ENCODE results near the gene GXYLT1.
A peak's percentile ranks its signal among the peaks of the same experiment; 100 is the strongest.
"Not testable (repeated sequence)": the region's sequence is repeated elsewhere in the genome, so short reads cannot be mapped to it uniquely, and the experiment has no call there.

GXYLT1 gene, protein sequence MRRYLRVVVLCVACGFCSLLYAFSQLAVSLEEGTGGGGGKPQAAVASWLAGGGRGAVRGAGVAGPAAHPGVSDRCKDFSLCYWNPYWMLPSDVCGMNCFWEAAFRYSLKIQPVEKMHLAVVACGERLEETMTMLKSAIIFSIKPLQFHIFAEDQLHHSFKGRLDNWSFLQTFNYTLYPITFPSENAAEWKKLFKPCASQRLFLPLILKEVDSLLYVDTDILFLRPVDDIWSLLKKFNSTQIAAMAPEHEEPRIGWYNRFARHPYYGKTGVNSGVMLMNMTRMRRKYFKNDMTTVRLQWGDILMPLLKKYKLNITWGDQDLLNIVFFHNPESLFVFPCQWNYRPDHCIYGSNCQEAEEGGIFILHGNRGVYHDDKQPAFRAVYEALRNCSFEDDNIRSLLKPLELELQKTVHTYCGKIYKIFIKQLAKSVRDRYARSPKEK

DNA sequence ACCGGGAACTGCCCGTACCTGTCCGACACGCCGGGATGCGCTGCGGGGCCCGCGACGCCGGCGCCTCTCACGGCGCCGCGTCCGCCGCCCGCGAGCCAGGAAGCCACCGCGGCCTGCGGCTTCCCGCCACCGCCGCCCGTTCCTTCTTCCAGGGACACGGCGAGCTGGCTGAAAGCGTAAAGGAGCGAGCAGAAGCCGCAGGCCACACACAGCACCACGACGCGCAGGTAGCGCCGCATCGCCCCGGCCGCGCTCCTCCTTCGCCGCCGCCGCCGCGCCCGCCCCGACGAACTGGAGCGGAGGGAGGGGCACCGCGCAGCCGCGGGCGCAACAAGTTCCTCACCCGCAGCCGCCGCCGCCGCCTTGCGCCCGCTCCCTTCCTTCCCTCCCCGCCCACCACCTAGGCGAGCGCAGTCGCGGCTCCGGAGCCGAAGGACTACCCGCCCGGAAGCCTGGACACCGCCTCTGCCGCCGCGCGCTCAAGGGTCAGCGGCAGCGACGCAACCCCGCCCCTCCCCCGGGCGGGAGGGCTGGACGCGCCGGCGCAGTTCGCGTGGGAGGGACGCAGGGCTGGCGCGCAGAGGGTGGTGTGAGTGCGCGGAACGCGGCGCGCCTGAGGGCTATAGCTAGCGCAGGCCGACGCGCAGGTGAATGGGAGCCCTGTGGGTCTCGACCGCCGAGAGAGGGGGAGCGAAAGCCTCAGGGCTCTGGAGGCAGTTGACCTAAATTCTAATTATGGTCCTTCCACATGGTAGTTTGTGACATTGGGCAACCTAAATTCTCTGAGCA is at the start of gene GXYLT1:
GXYLT1 (minus strand) TSS at position 467 of the 789 bp plus-strand sequence; CDS start at position 239, 228 bp downstream.
- DNase-seq = peak; percentile 85

DNA sequence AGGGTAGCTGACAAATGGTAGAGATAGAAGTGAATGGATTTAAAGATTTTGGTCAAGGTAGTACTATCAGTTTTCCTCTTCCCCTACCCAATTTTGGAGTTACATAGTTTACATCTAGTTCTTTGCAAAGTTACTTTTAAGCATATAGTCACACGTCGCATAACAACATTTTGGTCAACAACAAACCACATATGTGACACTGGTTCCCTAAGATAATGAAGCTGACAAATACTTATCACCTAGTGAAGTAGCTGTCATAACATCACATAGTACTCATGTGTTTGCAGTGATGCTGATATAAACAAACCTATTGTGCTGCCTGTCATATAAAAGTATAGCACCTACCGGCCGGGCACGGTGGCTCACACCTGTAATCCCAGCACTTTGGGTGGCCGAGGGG is 48.0 kb upstream of the GXYLT1 start:
- DNase-seq = no peak

DNA sequence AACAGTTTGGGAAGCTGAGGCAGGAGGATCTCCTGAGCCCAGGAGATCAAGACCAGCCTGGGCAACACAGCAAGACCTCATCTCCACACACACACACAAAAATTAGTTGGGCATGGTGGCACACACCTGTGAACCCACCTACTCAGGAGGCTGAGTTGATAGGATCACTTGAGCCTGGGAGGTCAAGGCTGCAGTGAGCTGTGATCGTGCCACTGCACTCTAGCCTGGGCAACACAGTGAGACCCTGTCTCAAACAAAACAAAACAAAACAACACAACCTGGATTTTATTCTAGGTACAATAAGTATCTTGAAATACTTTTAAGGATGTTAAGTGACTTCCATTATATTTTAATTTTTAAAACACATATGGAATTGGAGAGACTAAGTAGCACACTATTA is 47.6 kb upstream of the GXYLT1 start:
- DNase-seq = no peak

DNA sequence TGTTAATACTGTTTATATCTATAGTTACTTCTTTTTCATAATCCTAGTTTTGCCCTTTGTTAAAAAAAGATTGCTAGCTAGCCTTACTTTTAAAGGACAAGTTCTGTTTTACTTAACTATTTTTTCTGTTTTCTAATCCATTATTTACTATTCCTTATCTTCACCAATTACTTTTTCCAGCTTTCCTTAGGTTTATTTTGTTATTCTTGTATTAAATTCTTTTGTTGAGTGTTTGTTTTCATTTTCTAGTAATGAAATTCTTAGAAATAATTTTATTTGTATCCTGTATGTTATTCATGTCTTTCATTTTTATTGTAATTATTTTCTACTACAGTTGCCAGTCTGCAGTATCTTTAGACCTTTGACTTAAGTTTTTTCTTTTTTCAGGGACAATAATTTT is 45.7 kb upstream of the GXYLT1 start:
- no peak for DNase-seq

DNA sequence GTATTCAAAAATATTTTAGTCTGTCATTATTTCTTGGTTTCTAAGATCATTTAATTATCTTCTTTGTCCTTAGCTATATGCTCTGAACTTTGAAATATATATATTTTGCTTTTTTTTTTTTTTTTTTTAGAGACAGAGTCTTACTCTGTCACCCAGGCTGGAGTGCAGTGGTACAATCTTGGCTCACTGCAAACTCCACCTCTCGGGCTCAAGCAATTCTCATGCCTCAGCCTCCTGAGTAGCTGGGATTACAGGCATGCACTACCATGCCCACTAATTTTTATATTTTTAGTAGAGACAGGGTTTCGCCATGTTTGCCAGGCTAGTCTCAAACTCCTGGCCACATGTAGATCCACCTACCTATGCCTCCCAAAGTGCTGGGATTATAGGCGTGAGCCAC is 43.6 kb upstream of the GXYLT1 start:
- DNase-seq = not testable (repeated sequence)

DNA sequence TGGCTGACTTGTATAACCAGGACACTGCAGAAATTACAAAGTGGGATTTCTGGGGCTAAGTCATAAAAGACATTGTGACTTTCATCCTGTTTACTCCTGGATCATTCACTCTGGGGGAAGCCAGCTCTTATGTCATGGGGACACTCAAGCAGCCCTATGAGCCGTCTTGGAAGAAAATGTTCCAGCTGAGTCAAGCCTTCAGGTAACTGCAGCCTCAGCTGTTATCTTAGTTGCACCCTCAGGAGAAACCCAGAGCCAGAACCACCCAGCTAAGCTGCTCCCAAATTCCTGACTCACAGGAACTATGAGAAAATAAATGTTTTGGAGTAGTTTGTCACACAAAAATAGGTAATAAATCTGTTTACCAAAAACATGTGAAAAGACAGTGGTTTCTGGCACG is 43.1 kb upstream of the GXYLT1 start:
- DNase-seq = no peak

DNA sequence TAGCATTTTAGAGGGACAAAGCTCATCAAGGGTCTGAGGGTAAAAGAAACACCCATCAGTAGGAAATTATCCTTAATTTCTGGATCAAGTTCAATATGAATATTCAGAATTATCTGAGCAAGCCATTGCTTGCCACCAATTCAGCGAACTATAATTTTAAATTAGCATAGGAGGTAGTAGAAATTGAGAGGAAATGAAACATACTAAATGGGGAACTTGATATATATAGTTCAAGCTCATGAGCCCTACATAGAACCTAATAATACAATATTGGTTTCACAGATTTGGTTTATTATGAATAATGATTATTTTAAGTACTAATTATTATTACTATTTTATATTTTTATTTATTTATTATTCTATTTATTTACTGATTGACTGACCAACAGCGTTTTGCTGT is 42.1 kb upstream of the GXYLT1 start:
- no peak for DNase-seq

DNA sequence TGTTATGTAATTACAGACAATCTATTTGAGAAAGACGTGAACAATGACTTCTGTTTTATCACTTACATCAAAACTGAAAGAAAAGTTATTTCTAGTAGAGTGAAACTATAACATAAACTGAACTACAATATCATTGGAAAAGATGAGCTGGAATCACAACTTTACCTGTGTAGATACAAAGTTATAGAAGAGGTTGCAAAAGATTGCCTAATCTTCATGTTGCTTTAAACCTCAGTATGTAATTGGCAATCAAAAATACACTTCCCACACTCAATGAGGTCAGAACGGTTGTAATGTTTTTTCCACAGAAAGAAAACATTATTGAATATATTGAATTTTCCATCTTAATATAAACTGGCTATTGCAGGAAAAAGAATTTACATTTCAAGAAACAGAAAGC is 37.7 kb upstream of the GXYLT1 start:
- DNase-seq = no peak

DNA sequence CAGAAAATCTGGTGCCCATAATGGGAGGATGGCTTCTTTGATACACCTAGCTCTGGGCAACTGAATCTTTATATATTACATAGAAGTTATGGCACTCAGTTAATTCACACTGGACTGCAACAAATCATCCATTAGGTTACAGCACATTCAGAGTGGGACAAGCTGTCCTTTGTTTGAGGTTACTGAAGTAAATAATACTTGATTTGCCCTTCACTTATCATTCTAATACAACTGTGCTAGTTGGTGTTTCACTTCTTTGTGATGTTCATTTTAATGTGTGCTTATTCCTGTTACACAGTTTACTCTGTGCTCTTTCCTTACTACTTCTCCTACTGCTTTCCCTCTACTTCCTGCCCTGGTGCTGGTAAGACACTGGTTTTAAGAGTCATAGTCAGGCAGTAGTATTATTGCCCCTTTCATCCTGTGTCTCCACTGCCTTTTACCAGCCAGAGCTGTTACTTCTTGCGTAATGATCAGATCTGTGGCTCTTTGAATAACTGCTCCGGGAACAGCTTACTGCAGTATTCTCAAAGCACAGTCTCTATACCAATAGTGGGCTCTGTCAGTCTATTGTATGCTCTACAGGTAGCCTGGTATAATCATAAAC is 36.4 kb upstream of the GXYLT1 start:
- peak; percentile 14 for DNase-seq

DNA sequence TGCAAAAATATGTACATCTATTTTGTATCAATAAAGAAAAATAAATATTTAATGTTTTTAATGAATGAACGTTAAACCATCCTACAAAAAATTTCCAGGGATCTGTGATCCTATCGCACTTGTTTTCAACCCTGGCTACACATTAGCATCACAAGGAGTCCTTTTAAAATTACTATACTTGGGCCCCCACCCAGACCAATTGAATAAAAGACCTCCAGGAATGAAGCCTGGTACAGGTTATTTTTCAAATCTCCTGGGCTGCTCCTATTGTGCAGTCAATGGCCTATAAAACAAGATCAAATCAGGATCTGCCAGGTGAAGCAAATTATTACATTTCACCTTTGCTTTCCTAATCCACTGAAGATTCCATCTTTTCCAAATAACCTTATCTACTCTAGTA is 33.4 kb upstream of the GXYLT1 start:
- DNase-seq = no peak

DNA sequence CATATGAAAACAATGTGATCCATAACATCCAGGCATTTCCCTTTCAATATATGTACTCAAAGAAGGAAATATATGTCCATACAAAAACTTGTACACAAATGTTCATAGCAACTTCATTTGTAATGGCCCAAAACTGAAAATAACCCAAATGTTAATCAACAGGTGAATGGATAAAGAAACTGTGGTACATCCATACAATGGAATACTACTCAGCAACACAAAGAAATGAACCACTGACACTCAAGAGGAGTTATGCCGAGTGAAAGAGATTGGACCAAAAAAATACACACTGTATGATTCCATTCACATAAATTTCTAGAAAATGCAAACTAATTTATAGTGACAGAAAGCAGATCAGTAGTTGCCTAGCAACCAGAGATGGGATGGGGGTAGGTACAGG is 30.3 kb upstream of the GXYLT1 start:
- DNase-seq = no peak

DNA sequence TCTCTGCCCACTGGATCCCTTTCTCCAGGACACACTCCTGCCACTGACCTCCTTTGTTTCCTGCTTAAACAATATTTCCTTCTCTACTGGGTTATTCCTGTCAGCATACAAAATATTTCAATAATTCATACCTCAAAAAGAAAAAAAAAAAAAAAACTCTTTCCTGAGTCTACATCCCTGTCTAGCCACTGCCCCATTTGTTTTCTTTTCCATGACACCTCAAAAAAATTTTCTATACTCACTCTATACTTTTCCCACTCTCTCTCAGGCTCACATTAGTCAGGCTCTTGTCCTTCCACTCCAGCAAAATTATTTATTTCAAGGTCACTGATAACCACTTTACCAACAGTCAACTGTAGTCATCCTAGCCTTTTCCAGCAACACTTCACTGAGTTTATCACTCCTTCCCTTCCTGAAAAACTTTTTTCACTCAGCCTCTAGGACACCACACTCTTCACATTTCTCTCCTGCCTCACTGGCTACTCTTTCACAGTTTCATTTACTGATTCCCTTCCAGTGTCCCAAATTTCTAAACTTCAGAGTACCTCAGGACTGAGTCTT is 29.4 kb upstream of the GXYLT1 start:
- no peak for DNase-seq

DNA sequence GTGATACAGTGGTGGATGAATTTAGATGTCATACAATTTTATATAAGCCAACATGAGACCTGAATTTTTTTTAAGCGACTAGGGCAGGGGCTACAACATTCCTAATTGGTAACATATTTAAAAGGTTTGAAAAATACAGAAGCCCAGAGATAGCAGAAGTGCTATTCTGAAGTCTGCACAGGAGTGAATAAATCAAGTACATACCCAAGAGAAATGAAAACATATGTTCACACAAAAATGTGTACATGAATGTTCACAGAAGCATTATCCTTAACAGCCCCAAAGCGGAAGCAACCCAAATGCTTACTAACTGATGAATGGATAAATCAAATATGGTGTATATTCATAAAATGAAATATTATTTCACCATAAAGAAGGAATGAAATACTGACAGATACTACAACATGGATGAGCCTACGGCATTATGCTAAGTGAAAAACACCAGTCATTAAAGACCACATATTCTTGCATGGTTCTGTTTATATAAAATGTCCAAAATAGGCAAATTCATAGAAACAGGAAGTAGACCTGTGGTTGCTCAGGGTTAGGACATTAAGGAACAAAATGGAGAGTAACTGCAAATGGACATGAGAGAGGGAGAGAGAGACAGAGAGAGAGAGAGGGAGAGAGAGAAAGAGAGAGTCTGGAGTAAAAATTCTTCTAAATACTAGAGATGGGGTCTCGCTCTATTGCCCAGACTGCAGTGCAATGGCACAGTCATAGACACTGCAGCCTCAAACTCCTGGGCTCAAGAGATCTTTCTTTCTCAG is 28.0 kb upstream of the GXYLT1 start:
- DNase-seq = no peak

DNA sequence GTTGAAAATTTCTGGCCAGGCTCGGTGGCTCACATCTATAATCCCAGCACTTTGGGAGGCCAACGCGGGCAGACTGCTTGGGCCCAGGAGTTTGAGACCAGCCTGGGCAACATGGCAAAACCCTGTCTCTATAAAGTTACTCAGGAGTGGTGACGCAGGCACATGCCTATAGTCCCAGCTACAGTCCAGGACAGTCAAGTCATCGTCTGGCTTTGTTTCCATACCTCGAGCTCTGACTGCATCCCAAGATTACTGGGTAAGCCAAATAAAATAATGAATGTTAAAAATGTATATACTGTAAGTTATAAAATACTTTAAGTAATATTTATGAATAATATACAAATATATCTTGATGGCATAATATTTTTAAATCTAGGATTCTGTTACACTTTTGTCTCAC is 23.0 kb upstream of the GXYLT1 start:
- no peak for DNase-seq

DNA sequence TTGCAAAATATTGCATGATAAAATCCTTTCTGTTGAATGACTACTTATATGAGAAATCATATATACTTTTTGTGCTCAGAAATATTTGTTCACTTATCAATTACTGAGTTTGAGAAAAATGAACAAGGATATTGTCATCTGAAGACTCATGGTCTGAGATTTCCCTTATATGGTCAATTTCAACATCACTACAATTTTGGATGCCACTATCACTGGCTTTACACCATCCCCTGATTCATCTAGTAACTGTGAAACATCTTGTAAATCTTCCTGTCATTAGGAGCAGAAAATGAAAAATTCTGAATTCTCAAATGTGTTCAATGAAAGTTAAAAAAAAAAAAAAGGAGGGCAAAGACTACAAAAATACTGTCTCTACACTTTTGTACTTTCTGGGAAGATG is 21.8 kb upstream of the GXYLT1 start:
- no peak for DNase-seq

DNA sequence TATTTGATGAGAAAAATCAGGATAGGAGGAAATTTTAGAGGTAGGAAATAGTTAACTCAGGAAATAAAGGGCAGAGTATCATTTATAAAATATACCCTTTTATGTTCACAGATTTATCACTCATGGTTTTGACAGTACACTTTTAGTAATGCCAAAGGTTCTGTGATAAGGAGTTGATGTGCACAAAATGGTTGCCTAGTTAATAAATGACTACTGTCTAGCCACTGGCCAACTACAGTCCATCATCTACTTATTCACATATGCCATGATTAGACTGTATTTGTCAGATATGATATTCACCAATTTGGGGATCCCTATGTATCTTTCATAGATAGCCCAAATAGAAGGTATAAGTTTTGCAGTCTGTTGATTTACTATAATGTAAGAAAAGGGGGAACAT is 19.2 kb upstream of the GXYLT1 start:
- no peak for DNase-seq

DNA sequence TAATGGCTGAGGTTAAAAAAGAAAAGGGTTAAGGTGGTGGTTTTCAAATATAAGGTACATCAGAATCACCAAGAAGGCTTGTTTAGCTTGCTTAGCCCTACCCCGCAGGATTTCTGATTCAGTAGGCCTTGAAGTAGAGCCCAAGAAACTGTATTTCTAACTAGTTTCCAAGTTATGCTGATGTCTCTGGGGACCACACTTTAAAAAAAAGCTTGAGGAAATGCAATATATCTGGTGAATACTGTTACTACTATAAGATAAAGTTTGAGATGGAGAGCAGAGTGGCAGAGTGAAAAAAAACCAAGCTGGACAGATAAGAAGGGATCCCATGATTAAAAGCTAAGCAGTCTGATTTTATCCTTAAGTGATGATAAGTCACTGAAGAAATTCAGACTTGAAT is 18.3 kb upstream of the GXYLT1 start:
- no peak for DNase-seq

DNA sequence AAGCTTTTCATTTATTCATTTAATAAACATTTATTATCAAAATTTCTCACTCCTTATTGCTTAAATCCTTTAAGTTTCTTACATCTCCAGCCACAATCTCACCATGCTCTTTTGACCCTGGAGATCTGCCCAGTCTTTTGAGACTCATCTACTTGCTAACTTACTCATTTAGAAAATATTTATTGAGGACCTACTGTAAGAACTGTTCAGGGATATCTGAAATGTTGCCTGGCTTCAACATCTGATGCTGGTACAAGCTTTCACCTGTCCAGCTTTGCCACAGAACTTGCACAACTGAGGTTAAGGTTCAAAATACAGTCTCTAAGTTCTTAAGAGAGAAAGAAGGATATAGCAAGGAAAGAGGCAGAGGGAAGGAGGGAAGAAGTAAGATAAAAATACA is 17.5 kb upstream of the GXYLT1 start:
- no peak for DNase-seq

DNA sequence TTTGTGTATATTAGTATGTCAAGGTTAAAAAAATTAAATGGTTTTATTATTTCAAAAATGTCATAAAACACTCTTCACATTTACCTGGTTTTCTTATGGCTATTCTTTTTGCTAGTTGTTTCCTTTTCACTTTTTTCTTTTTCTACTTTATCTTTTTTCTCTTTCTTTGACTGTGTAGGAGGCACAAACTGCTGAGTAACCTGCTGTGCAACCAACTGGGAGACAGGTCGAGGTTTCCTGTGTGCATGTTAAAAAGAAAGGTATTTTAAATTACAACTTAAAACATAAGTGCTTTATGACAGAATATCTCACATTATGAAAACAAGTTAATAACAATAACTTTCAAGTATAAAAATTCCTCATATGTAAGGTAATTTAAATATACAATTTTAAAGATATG is 16.9 kb upstream of the GXYLT1 start:
- no peak for DNase-seq

DNA sequence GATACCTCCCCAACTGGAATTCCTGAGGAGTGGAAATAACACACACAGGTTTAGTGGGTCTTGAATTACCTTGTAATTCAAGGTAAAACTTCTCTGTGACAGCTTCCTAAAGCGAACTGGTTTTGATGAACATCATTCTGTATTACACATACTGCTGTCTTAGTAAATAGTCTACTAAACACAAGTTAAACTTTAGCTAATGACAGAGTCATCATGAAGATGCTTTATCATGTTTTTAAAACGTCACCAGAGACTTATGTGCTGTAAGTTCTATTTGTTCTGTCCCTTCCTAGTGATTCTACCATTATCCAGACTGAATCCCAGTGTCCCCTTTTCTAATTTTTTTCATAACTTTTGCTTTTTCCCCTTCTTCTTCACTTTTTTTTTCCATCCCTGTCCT is 11.6 kb upstream of the GXYLT1 start:
- no peak for DNase-seq

DNA sequence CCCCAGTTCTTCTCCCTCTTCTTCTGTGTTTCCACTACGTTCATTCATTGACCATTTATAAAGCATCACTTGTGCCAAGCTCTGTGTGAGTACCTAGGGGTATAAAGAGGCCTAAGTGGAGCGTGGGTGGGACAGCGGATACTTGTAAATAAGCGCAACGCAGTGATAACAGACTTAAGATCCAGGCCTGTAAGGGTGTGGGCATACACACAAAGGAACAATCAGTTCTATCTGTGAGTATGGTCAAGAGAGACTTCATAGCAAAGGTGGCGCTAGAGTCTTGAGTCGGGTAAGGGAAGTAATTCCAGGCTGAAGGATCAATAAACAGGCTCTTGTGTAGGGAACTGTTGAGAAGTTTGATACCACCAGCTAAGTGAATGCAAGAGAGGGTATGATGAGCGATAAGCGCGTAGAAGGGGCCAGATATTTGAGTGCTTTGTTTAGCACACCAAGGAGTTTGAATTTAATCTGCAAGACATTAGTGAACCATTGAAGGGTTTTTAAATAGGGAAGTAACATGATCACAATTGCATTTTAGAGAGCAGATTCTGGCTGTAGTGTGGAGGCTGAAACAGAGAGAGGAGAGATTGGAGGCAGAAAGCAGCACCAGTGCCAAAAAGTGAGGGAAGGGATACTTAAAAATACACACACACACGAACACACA is 1.0 kb upstream of the GXYLT1 start:
- no peak for DNase-seq

DNA sequence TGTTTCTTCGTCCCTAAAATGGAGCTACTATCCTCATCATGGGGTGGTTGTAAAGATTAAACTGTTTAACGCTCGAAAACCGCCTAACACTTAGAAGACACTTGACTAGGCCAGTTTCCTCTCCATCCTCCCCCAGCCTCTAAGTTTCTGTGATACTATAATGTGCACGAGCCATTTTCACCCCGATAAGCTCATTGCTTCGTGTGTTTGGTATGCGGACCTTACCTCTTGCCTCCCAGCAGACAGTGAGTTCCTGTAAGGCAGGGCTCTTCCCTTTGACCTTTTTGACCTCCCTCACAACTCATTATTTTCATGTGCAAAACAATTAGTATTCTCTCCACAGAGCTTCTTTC is 499 bp upstream of the GXYLT1 start:
- no peak for DNase-seq

DNA sequence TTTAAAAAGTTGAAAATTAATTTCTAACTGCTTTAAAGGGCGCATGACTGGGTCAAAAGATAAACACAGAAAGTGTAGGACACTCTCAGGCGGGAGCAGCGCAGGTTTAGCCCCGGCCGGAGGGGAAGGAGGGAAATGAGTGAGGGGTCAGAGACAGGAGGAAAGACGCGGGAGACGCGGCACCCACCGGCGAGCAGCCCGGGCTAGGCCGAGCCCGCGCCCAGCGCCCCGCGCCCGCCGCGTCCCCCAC is 591 bp downstream of the GXYLT1 start:
- DNase-seq = no peak

Measured in NCI-H526 treated with DMSO at 0.1 percent for 48 hours (cell line).